ENCODE results near the gene NLGN1.

Gene NLGN1

GRCh38 chr3:173429076-173429475 lies 31.5 kb downstream of the NLGN1 start:
- H3K14ac ChIP-seq (ENCODE audit: low read length) = no peak overlapping the region
- no peak overlapping the region for H2BK5ac ChIP-seq (ENCODE audit: low read depth, low read length, poor library complexity)
- no peak overlapping the region for H2AK5ac ChIP-seq (ENCODE audit: low read length)
- H3K9ac ChIP-seq (ENCODE audit: low read length) = no peak overlapping the region
- H2AFZ ChIP-seq (ENCODE audit: insufficient read depth, low read length, poor library complexity) = no peak overlapping the region
- H3K27ac ChIP-seq (ENCODE audit: low read depth, low read length) = no peak overlapping the region
- no peak overlapping the region for H2BK12ac ChIP-seq (ENCODE audit: low read length)
- no peak overlapping the region for H3K4me3 ChIP-seq (ENCODE audit: low read depth, low read length)
- no peak overlapping the region for H3K4ac ChIP-seq (ENCODE audit: low read depth, low read length)
- DNase-seq = no peak
- H3K79me2 ChIP-seq (ENCODE audit: control insufficient read depth, insufficient read depth, low read length, poor library complexity) = no peaks in the 10 kb centered on the region
- H2BK120ac ChIP-seq (ENCODE audit: insufficient read depth, low read length, poor library complexity) = no peak overlapping the region
- H3K4me2 ChIP-seq (ENCODE audit: low read length) = no peak overlapping the region
- no peaks in the 10 kb centered on the region for H3K79me1 ChIP-seq (ENCODE audit: low read length)
- H3K4me1 ChIP-seq (ENCODE audit: control insufficient read depth in 1 of 2, insufficient read depth in 2 of 2, low read length in 2 of 2) = no peaks in the 10 kb centered on the region
- no peaks in the 10 kb centered on the region for H3K27me3 ChIP-seq (ENCODE audit: insufficient read depth, low read length)
- H4K91ac ChIP-seq (ENCODE audit: low read depth, low read length) = no peak overlapping the region
- no peak overlapping the region for H4K12ac ChIP-seq (ENCODE audit: low read depth, low read length)
- no peaks in the 10 kb centered on the region for H3K36me3 ChIP-seq (ENCODE audit: control insufficient read depth in 1 of 2, insufficient read depth in 2 of 2, low read length in 2 of 2)
- H3K9me3 ChIP-seq (ENCODE audit: insufficient read depth, low read depth, low read length) = no peaks in the 10 kb centered on the region
- H4K8ac ChIP-seq (ENCODE audit: low read depth, low read length) = no peak overlapping the region
- no CpG with 5 or more reads among the region's 5 CpGs for WGBS (ENCODE audit: extremely low coverage, insufficient coverage, insufficient read length)
- H3K23ac ChIP-seq (ENCODE audit: low read length) = no peak overlapping the region
- no peak overlapping the region for H3K18ac ChIP-seq (ENCODE audit: low read length)

GRCh38 chr3:173429527-173429926 lies 32.0 kb downstream of the NLGN1 start:
- Histone ChIP-seq H4K91ac (ENCODE audit: low read depth, low read length) (no peak overlapping the region), H3K18ac (ENCODE audit: low read length) (no peak overlapping the region), H2AFZ (ENCODE audit: insufficient read depth, low read length, poor library complexity) (no peak overlapping the region), H4K8ac (ENCODE audit: low read depth, low read length) (no peak overlapping the region), H3K36me3 (ENCODE audit: control insufficient read depth in 1 of 2, insufficient read depth in 2 of 2, low read length in 2 of 2) (no peaks in the 10 kb centered on the region), H3K4me2 (ENCODE audit: low read length) (no peak overlapping the region), H3K23ac (ENCODE audit: low read length) (no peak overlapping the region), H3K14ac (ENCODE audit: low read length) (no peak overlapping the region), H4K12ac (ENCODE audit: low read depth, low read length) (no peak overlapping the region), H3K79me2 (ENCODE audit: control insufficient read depth, insufficient read depth, low read length, poor library complexity) (no peaks in the 10 kb centered on the region), H3K4me3 (ENCODE audit: low read depth, low read length) (no peak overlapping the region), H2BK12ac (ENCODE audit: low read length) (no peak overlapping the region), H3K79me1 (ENCODE audit: low read length) (no peaks in the 10 kb centered on the region), H3K9me3 (ENCODE audit: insufficient read depth, low read depth, low read length) (no peaks in the 10 kb centered on the region), H2BK120ac (ENCODE audit: insufficient read depth, low read length, poor library complexity) (no peak overlapping the region), H3K27ac (ENCODE audit: low read depth, low read length) (no peak overlapping the region), H3K9ac (ENCODE audit: low read length) (no peak overlapping the region), H3K27me3 (ENCODE audit: insufficient read depth, low read length) (no peaks in the 10 kb centered on the region), H2BK5ac (ENCODE audit: low read depth, low read length, poor library complexity) (no peak overlapping the region), H3K4ac (ENCODE audit: low read depth, low read length) (no peak overlapping the region), H2AK5ac (ENCODE audit: low read length) (no peak overlapping the region), H3K4me1 (ENCODE audit: control insufficient read depth in 1 of 2, insufficient read depth in 2 of 2, low read length in 2 of 2) (no peaks in the 10 kb centered on the region)
- no CpG with 5 or more reads among the region's 1 CpG for WGBS (ENCODE audit: extremely low coverage, insufficient coverage, insufficient read length)
- no peak for DNase-seq

GRCh38 chr3:173430576-173430975 lies 33.0 kb downstream of the NLGN1 start:
- Histone ChIP-seq H3K79me1 (ENCODE audit: low read length) (no peaks in the 10 kb centered on the region), H3K4me3 (ENCODE audit: low read depth, low read length) (no peak overlapping the region), H2BK12ac (ENCODE audit: low read length) (no peak overlapping the region), H3K4me2 (ENCODE audit: low read length) (no peak overlapping the region), H3K18ac (ENCODE audit: low read length) (no peak overlapping the region), H3K27ac (ENCODE audit: low read depth, low read length) (no peak overlapping the region), H4K8ac (ENCODE audit: low read depth, low read length) (no peak overlapping the region), H3K4me1 (ENCODE audit: control insufficient read depth in 1 of 2, insufficient read depth in 2 of 2, low read length in 2 of 2) (no peaks in the 10 kb centered on the region), H3K9ac (ENCODE audit: low read length) (no peak overlapping the region), H3K4ac (ENCODE audit: low read depth, low read length) (no peak overlapping the region), H3K27me3 (ENCODE audit: insufficient read depth, low read length) (no peaks in the 10 kb centered on the region), H3K36me3 (ENCODE audit: control insufficient read depth in 1 of 2, insufficient read depth in 2 of 2, low read length in 2 of 2) (no peaks in the 10 kb centered on the region), H3K23ac (ENCODE audit: low read length) (no peak overlapping the region), H2BK120ac (ENCODE audit: insufficient read depth, low read length, poor library complexity) (no peak overlapping the region), H4K12ac (ENCODE audit: low read depth, low read length) (no peak overlapping the region), H2AFZ (ENCODE audit: insufficient read depth, low read length, poor library complexity) (no peak overlapping the region), H4K91ac (ENCODE audit: low read depth, low read length) (no peak overlapping the region), H3K14ac (ENCODE audit: low read length) (no peak overlapping the region), H2BK5ac (ENCODE audit: low read depth, low read length, poor library complexity) (no peak overlapping the region), H2AK5ac (ENCODE audit: low read length) (no peak overlapping the region), H3K79me2 (ENCODE audit: control insufficient read depth, insufficient read depth, low read length, poor library complexity) (no peaks in the 10 kb centered on the region), H3K9me3 (ENCODE audit: insufficient read depth, low read depth, low read length) (no peaks in the 10 kb centered on the region)
- WGBS (ENCODE audit: extremely low coverage, insufficient coverage, insufficient read length) = no CpG with 5 or more reads among the region's 2 CpGs
- no peak for DNase-seq

- H3K27me3 ChIP-seq (ENCODE audit: insufficient read depth, low read length) = no peaks in the 10 kb centered on the region
- WGBS (ENCODE audit: extremely low coverage, insufficient coverage, insufficient read length) = no CpG with 5 or more reads among the region's 1 CpG
- no peak overlapping the region for H2BK120ac ChIP-seq (ENCODE audit: insufficient read depth, low read length, poor library complexity)
- no peak for DNase-seq
- no peaks in the 10 kb centered on the region for H3K79me1 ChIP-seq (ENCODE audit: low read length)
- H3K4me1 ChIP-seq (ENCODE audit: control insufficient read depth in 1 of 2, insufficient read depth in 2 of 2, low read length in 2 of 2) = no peaks in the 10 kb centered on the region
- H2AFZ ChIP-seq (ENCODE audit: insufficient read depth, low read length, poor library complexity) = no peak overlapping the region
- H3K27ac ChIP-seq (ENCODE audit: low read depth, low read length) = no peak overlapping the region
- H3K4ac ChIP-seq (ENCODE audit: low read depth, low read length) = no peak overlapping the region
- no peak overlapping the region for H3K18ac ChIP-seq (ENCODE audit: low read length)
- no peak overlapping the region for H3K9ac ChIP-seq (ENCODE audit: low read length)
- no peak overlapping the region for H3K23ac ChIP-seq (ENCODE audit: low read length)
- no peak overlapping the region for H4K12ac ChIP-seq (ENCODE audit: low read depth, low read length)
- no peak overlapping the region for H3K4me2 ChIP-seq (ENCODE audit: low read length)
- H2BK12ac ChIP-seq (ENCODE audit: low read length) = no peak overlapping the region
- no peak overlapping the region for H3K4me3 ChIP-seq (ENCODE audit: low read depth, low read length)
- no peak overlapping the region for H4K8ac ChIP-seq (ENCODE audit: low read depth, low read length)
- peaks cover 1% of the 10 kb centered on the region for H3K9me3 ChIP-seq (ENCODE audit: insufficient read depth, low read depth, low read length)
- H2AK5ac ChIP-seq (ENCODE audit: low read length) = no peak overlapping the region
- H3K79me2 ChIP-seq (ENCODE audit: control insufficient read depth, insufficient read depth, low read length, poor library complexity) = no peaks in the 10 kb centered on the region
- H2BK5ac ChIP-seq (ENCODE audit: low read depth, low read length, poor library complexity) = no peak overlapping the region
- H3K36me3 ChIP-seq (ENCODE audit: control insufficient read depth in 1 of 2, insufficient read depth in 2 of 2, low read length in 2 of 2) = no peaks in the 10 kb centered on the region
- no peak overlapping the region for H4K91ac ChIP-seq (ENCODE audit: low read depth, low read length)
- H3K14ac ChIP-seq (ENCODE audit: low read length) = no peak overlapping the region
Observed at GRCh38 chr3:173439004-173439403, 41.5 kb downstream of the NLGN1 start.
